B cell (primary cell): Measurements from ENCODE around the gene ACOXL. TPM values are rescaled to one million over a fixed set of nuclear protein-coding genes. Genes with fewer than 3 reads are reported as not detected.

Experiments
- ATAC-seq: fragments of 200-7000 bp; cut with Tn5 transposase; one replicate; pipeline ENCODE4 v1.10.0; 2021; ENCODE audit warnings: low read depth, mild to moderate bottlenecking, moderate number of reproducible peaks, moderate library complexity
- CTCF ChIA-PET: fragments of 350-600 bp; sonication (Branson Sonifier 250); formaldehyde crosslinking; loops from one replicate; lab custom pipeline; 2021; ENCODE audit warnings: antibody characterized with exemption, inconsistent platforms; lab: Charles Lee
- POLR2A ChIA-PET: fragments of 350-600 bp; sonication (Branson Sonifier 250); formaldehyde crosslinking; loops from one replicate; lab custom pipeline; 2021; ENCODE audit warnings: antibody characterized with exemption; lab: Charles Lee
- DNase-seq: peaks from one replicate; pipeline ENCODE4 v3.0.0; 2013
- H2AFZ ChIP-seq: 2 replicates; pipeline ENCODE4 v1.6.1; 2012; ENCODE audit warnings: mild to moderate bottlenecking, low read depth, low read length; ENCODE audit not compliant: insufficient read depth, poor library complexity, severe bottlenecking
- H3K27ac ChIP-seq, 2 donors: 1 replicate in 1 of 2; 2 replicates in 1 of 2; pipeline ENCODE4 v1.5.1; 2012 to 2013; ENCODE audit warnings: low read length in 2 of 2, mild to moderate bottlenecking in 2 of 2, moderate library complexity in 1 of 2
- H3K27me3 ChIP-seq, 4 experiments: fragments of 200-600 bp in 1 of 4; sonication (generic) in 1 of 4; replicated peaks in 1 of 4; 1 replicate in 2 of 4; 2 replicates in 2 of 4; pipeline versions ENCODE4 v1.6.1 to v1.7.0; 2013 to 2016; ENCODE audit warnings: low read length in 3 of 4, mild to moderate bottlenecking in 2 of 4, mixed read lengths in 1 of 4, moderate library complexity in 1 of 4; ENCODE audit not compliant: insufficient read depth in 4 of 4, control insufficient read depth in 3 of 4; ENCODE audit errors: control extremely low read depth in 1 of 4
- H3K36me3 ChIP-seq, 2 experiments: replicated peaks in 1 of 2; 1 replicate in 1 of 2; 2 replicates in 1 of 2; pipeline versions ENCODE4 v1.6.1 to v1.7.1; 2013; ENCODE audit warnings: low read length in 1 of 2; ENCODE audit not compliant: insufficient read depth in 2 of 2, control insufficient read depth in 1 of 2; ENCODE audit errors: control extremely low read depth in 1 of 2, extremely low read depth in 1 of 2
- H3K4me1 ChIP-seq, 2 donors: fragments of 200-600 bp in 1 of 2; sonication (generic) in 1 of 2; 1 replicate in 1 of 2; 2 replicates in 1 of 2; pipeline versions ENCODE4 v1.5.1 to v1.6.1; 2013 to 2017; ENCODE audit warnings: low read length in 2 of 2; ENCODE audit not compliant: control insufficient read depth in 2 of 2, insufficient read depth in 2 of 2
- H3K4me2 ChIP-seq: replicated peaks from 2 replicates; pipeline ENCODE3; 2012; ENCODE audit warnings: mild to moderate bottlenecking, low read depth, low read length; ENCODE audit not compliant: poor library complexity, severe bottlenecking
- H3K4me3 ChIP-seq, 5 experiments: fragments of 200-600 bp in 1 of 5; sonication (generic) in 1 of 5; 1 replicate in 3 of 5; 2 replicates in 2 of 5; pipeline versions ENCODE4 v1.5.1 to v1.7.0; 2011 to 2016; ENCODE audit warnings: low read length in 4 of 5, mild to moderate bottlenecking in 4 of 5, low read depth in 2 of 5, control low read depth in 1 of 5, moderate library complexity in 1 of 5; ENCODE audit not compliant: insufficient read depth in 1 of 5; ENCODE audit errors: control extremely low read depth in 1 of 5, extremely low read depth in 1 of 5
- H3K79me2 ChIP-seq: fragments of 200-600 bp; sonication (generic); one replicate; pipeline ENCODE4 v1.6.0; 2016; ENCODE audit warnings: low read length; ENCODE audit not compliant: control insufficient read depth, insufficient read depth
- H3K9ac ChIP-seq: fragments of 200-600 bp; sonication (generic); 2 replicates; pipeline ENCODE4 v1.6.1; 2017; ENCODE audit warnings: mild to moderate bottlenecking, low read length, moderate library complexity
- H3K9me3 ChIP-seq, 3 donors: one replicate each; pipeline versions ENCODE4 v1.6.1 to v1.7.1; 2013; ENCODE audit warnings: low read length in 2 of 3; ENCODE audit not compliant: control insufficient read depth in 2 of 3, insufficient read depth in 1 of 3; ENCODE audit errors: control extremely low read depth in 1 of 3
- H4K20me1 ChIP-seq: 2 replicates; pipeline ENCODE4 v1.6.0; 2012; ENCODE audit warnings: mild to moderate bottlenecking, low read length; ENCODE audit not compliant: insufficient read depth, control insufficient read depth, poor library complexity, severe bottlenecking
- H3K27ac Mint-ChIP-seq: one replicate; pipeline ENCODE4 v1.8.0; 2021; ENCODE audit warnings: mixed read lengths
- H3K27me3 Mint-ChIP-seq: one replicate; pipeline ENCODE4 v1.8.0; 2021; ENCODE audit warnings: mixed read lengths
- H3K4me1 Mint-ChIP-seq: one replicate; pipeline ENCODE4 v1.8.0; 2021; ENCODE audit warnings: mixed read lengths
- H3K4me3 Mint-ChIP-seq: one replicate; pipeline ENCODE4 v1.8.0; 2021; ENCODE audit warnings: mixed read lengths
- H3K9me3 Mint-ChIP-seq: one replicate; pipeline ENCODE4 v1.8.0; 2022; ENCODE audit warnings: mixed read lengths; ENCODE audit not compliant: insufficient read depth
- CTCF ChIP-seq: fragments of 200-600 bp; IDR thresholded peaks from one replicate; pipeline ENCODE4 v1.8.0; 2022; ENCODE audit warnings: antibody characterized with exemption, mild to moderate bottlenecking
- EZH2 ChIP-seq: IDR thresholded peaks from 2 replicates; pipeline ENCODE4 v1.6.1; 2012; ENCODE audit warnings: borderline replicate concordance, low read depth, mild to moderate bottlenecking, moderate library complexity, low read length; ENCODE audit not compliant: insufficient read depth, poor library complexity, severe bottlenecking
- WGBS: methylation state at CpG from one replicate; pipeline ENCODE4 v1.1.5; 2013; ENCODE audit warnings: missing lambda C conversion rate; ENCODE audit not compliant: insufficient coverage; 5-methylcytosine and 5-hydroxymethylcytosine counted together
- intact Hi-C: fragments of 100-400 bp; cut with micrococcal nuclease; formaldehyde crosslinking; loops from one replicate; pipeline ENCODE4 v1.10.0; 2022
- polyA plus RNA-seq: library from polyadenylated mRNA; depleted of rRNA; stranded (reverse); fragments of >200 nt; gene quantifications from 2 replicates; pipeline ENCODE4 v1.2.3, GENCODE V29; 2012
- total RNA-seq, 2 donors: library from RNA; stranded (reverse); fragments of 120-200 nt in 1 of 2; gene quantifications; 1 replicate in 1 of 2; 2 replicates in 1 of 2; pipeline versions ENCODE4 v1.2.3 to v1.2.4, GENCODE V29; 2013 to 2022

ACOXL gene
- total and polyA plus RNA-seq, 2 donors (not counting 1 experiment from before 2014, with no cell fraction given): 0.06 TPM; not detected in 1

GRCh38 chr2:110886826-110887573, 154.6 kb downstream of the ACOXL start:
- peaks cover 21% of the 10 kb centered on the region for H3K27me3 Mint-ChIP-seq
- ChIA-PET CTCF (no interaction called here), POLR2A (no interaction called here)
- ATAC-seq (no peak), DNase-seq (no peak)
- Histone ChIP-seq H4K20me1 (no peaks in the 10 kb centered on the region), H3K4me1 (no peaks in the 10 kb centered on the region), H3K4me3 (no peak overlapping the region), H3K36me3 (no peaks in the 10 kb centered on the region), H3K27ac (no peak overlapping the region), H3K79me2 (no peaks in the 10 kb centered on the region), H2AFZ (no peak overlapping the region), H3K4me2 (no peak overlapping the region), H3K9me3 (peaks cover 0 to 1% (median 0%) of the 10 kb centered on the region in 3 donors), H3K27me3 (no peaks in the 10 kb centered on the region), H3K9ac (no peak overlapping the region)
- H3K4me1 Mint-ChIP-seq: no peaks in the 10 kb centered on the region
- no peak overlapping the region for H3K27ac Mint-ChIP-seq
- intact Hi-C loops: no loop called here
- peaks cover 3% of the 10 kb centered on the region for H3K9me3 Mint-ChIP-seq
- no peak overlapping the region for H3K4me3 Mint-ChIP-seq
- TF ChIP-seq CTCF: no peak
- TF ChIP-seq EZH2: no peak
- 73% methylated on average over 3 of the region's 11 CpGs for WGBS

GRCh38 chr2:110888411-110888810, 156.0 kb downstream of the ACOXL start:
- Mint-ChIP-seq H3K27ac (no peak overlapping the region), H3K4me1 (no peaks in the 10 kb centered on the region), H3K27me3 (peaks cover 21% of the 10 kb centered on the region), H3K4me3 (no peak overlapping the region), H3K9me3 (peaks cover 3% of the 10 kb centered on the region)
- no peak overlapping the region for H3K27ac ChIP-seq
- no peaks in the 10 kb centered on the region for H3K79me2 ChIP-seq
- no peak overlapping the region for H2AFZ ChIP-seq
- no peaks in the 10 kb centered on the region for H3K36me3 ChIP-seq
- no CpG with 5 or more reads among the region's 2 CpGs for WGBS
- ChIA-PET CTCF (no interaction called here), POLR2A (no interaction called here)
- intact Hi-C loops: no loop called here
- H4K20me1 ChIP-seq: no peaks in the 10 kb centered on the region
- no peak for DNase-seq
- no peak overlapping the region for H3K4me2 ChIP-seq
- H3K27me3 ChIP-seq: peaks cover 0 to 4% (median 0%) of the 10 kb centered on the region in 4 experiments
- no peak overlapping the region for H3K4me3 ChIP-seq
- no peak overlapping the region for H3K9ac ChIP-seq
- ATAC-seq: no peak
- no peaks in the 10 kb centered on the region for H3K4me1 ChIP-seq
- peaks cover 0 to 1% (median 0%) of the 10 kb centered on the region in 3 donors for H3K9me3 ChIP-seq
- no peak for TF ChIP-seq CTCF
- TF ChIP-seq EZH2: no peak
